HepG2 (cell line): ENCODE measurements around the gene RECQL5.

Source experiments
- DNMT1 ChIP-seq: sonication (generic); formaldehyde crosslinking; IDR thresholded peaks from 2 replicates; pipeline ENCODE4 v1.5.1; 2020; ENCODE audit warnings: mild to moderate bottlenecking, missing genetic modification reagents
- GLMP ChIP-seq: sonication (generic); formaldehyde crosslinking; IDR thresholded peaks from 2 replicates; pipeline ENCODE4 v1.9.0; 2021; ENCODE audit warnings: missing genetic modification reagents, mild to moderate bottlenecking, borderline replicate concordance
- ZBTB46 ChIP-seq: sonication (generic); formaldehyde crosslinking; IDR thresholded peaks from 2 replicates; pipeline ENCODE4 v1.4.0; 2020; ENCODE audit warnings: mild to moderate bottlenecking, missing genetic modification reagents, borderline replicate concordance
- ZBTB7B ChIP-seq: sonication (generic); formaldehyde crosslinking; IDR thresholded peaks from 2 replicates; pipeline ENCODE4 v1.4.0; 2020; ENCODE audit warnings: missing genetic modification reagents
- TF ChIP-seq, protein P1 (sequence below): sonication (generic); formaldehyde crosslinking; IDR thresholded peaks from 2 replicates; pipeline ENCODE4 v1.5.0; 2020; ENCODE audit warnings: missing genetic modification reagents

- TF ChIP-seq GLMP (CRISPR knock-in tag) (no peak), DNMT1 (CRISPR knock-in tag) (no peak), ZBTB46 (no peak), ZBTB7B (CRISPR knock-in tag) (no peak)
- TF ChIP-seq, protein P1, sequence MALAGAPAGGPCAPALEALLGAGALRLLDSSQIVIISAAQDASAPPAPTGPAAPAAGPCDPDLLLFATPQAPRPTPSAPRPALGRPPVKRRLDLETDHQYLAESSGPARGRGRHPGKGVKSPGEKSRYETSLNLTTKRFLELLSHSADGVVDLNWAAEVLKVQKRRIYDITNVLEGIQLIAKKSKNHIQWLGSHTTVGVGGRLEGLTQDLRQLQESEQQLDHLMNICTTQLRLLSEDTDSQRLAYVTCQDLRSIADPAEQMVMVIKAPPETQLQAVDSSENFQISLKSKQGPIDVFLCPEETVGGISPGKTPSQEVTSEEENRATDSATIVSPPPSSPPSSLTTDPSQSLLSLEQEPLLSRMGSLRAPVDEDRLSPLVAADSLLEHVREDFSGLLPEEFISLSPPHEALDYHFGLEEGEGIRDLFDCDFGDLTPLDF (CRISPR knock-in tag) = no peak
Observed at GRCh38 chr17:75684249-75684648, 17.3 kb upstream of the RECQL5 start.
